ENCODE results near the gene FMO4.
"Not testable (repeated sequence)": the region's sequence is repeated elsewhere in the genome, so short reads cannot be mapped to it uniquely, and the experiment has no call there.

FMO4 gene

GRCh38 chr1:171339345-171339744 lies 25.4 kb downstream of the FMO4 start:
- DNase-seq: not testable (repeated sequence)

GRCh38 chr1:171343727-171344472 lies 29.9 kb downstream of the FMO4 start:
- DNase-seq: no peak

- no peak for DNase-seq
These were observed 30.5 kb downstream of the FMO4 start for GRCh38 chr1:171344473-171344820.

GRCh38 chr1:171345536-171345935 lies 31.6 kb downstream of the FMO4 start:
- no peak for DNase-seq

- no peak for DNase-seq
These were observed 32.9 kb downstream of the FMO4 start for GRCh38 chr1:171346881-171347280.

GRCh38 chr1:171350594-171350993 lies 36.6 kb downstream of the FMO4 start:
- DNase-seq: no peak

- no peak for DNase-seq
These were observed 38.0 kb downstream of the FMO4 start for GRCh38 chr1:171351961-171352360.

- no peak for DNase-seq
These were observed 38.6 kb downstream of the FMO4 start for GRCh38 chr1:171352554-171352953.

- DNase-seq: no peak
These were observed 41.7 kb downstream of the FMO4 start for GRCh38 chr1:171355727-171356126.

GRCh38 chr1:171357179-171357578 lies 43.2 kb downstream of the FMO4 start:
- no peak for DNase-seq

- not testable (repeated sequence) for DNase-seq
These were observed 45.3 kb downstream of the FMO4 start for GRCh38 chr1:171359355-171359648.

GRCh38 chr1:171359731-171360527 lies 45.9 kb downstream of the FMO4 start:
- not testable (repeated sequence) for DNase-seq

- no peak for DNase-seq
These were observed 52.1 kb downstream of the FMO4 start for GRCh38 chr1:171366085-171366484.

GRCh38 chr1:171366816-171367215 lies 52.8 kb downstream of the FMO4 start:
- DNase-seq: no peak

- no peak for DNase-seq
These were observed 53.5 kb downstream of the FMO4 start for GRCh38 chr1:171367436-171367835.

GRCh38 chr1:171372418-171373084 lies 58.6 kb downstream of the FMO4 start:
- no peak for DNase-seq

- DNase-seq: not testable (repeated sequence)
These were observed 59.6 kb downstream of the FMO4 start for GRCh38 chr1:171373357-171374122.

GRCh38 chr1:171379846-171380245 lies 65.9 kb downstream of the FMO4 start:
- no peak for DNase-seq

GRCh38 chr1:171381866-171382210 lies 67.9 kb downstream of the FMO4 start:
- DNase-seq: no peak

- no peak for DNase-seq
These were observed 70.5 kb downstream of the FMO4 start for GRCh38 chr1:171384496-171384895.

- no peak for DNase-seq
These were observed 75.2 kb downstream of the FMO4 start for GRCh38 chr1:171389171-171389570.

- not testable (repeated sequence) for DNase-seq
These were observed 76.8 kb downstream of the FMO4 start for GRCh38 chr1:171390740-171391139.

All from CD4-positive, alpha-beta T cell treated with Interleukin-21 for 1 hour (primary cell).